ENCODE data around the gene VWA1.
"Not testable (repeated sequence)": the region's sequence is repeated elsewhere in the genome, so short reads cannot be mapped to it uniquely, and the experiment has no call there.

The VWA1 gene

GRCh38 chr1:1399872-1400575 lies 35.5 kb upstream of the VWA1 start:
- Mint-ChIP-seq H3K27ac (peak overlapping the region; percentile 90), H3K27me3 (no peaks in the 10 kb centered on the region), H3K4me3 (peak overlapping the region; percentile 92), H3K36me3 (peaks cover 18% of the 10 kb centered on the region), H3K4me1 (peaks cover 42% of the 10 kb centered on the region), H3K9me3 (no peaks in the 10 kb centered on the region)

GRCh38 chr1:1400576-1401456 lies 34.7 kb upstream of the VWA1 start:
- H3K27ac Mint-ChIP-seq: peak overlapping the region; percentile 90
- H3K36me3 Mint-ChIP-seq: peaks cover 16% of the 10 kb centered on the region
- H3K27me3 Mint-ChIP-seq: no peaks in the 10 kb centered on the region
- no peaks in the 10 kb centered on the region for H3K9me3 Mint-ChIP-seq
- H3K4me1 Mint-ChIP-seq: peaks cover 40% of the 10 kb centered on the region
- peak overlapping the region; percentile 92 for H3K4me3 Mint-ChIP-seq

GRCh38 chr1:1401457-1402010 lies 34.0 kb upstream of the VWA1 start:
- H3K4me3 Mint-ChIP-seq: peak overlapping the region; percentile 57
- H3K4me1 Mint-ChIP-seq: peaks cover 41% of the 10 kb centered on the region
- peaks cover 16% of the 10 kb centered on the region for H3K36me3 Mint-ChIP-seq
- peak overlapping the region; percentile 74 for H3K27ac Mint-ChIP-seq
- H3K27me3 Mint-ChIP-seq: no peaks in the 10 kb centered on the region
- H3K9me3 Mint-ChIP-seq: no peaks in the 10 kb centered on the region

GRCh38 chr1:1402072-1402900 lies 33.2 kb upstream of the VWA1 start:
- Mint-ChIP-seq H3K27me3 (no peaks in the 10 kb centered on the region), H3K4me1 (peaks cover 41% of the 10 kb centered on the region), H3K27ac (peak overlapping the region; percentile 74), H3K4me3 (peak overlapping the region; percentile 55), H3K36me3 (peaks cover 16% of the 10 kb centered on the region), H3K9me3 (no peaks in the 10 kb centered on the region)

- Mint-ChIP-seq H3K4me3 (peak overlapping the region; percentile 39), H3K36me3 (peaks cover 16% of the 10 kb centered on the region), H3K4me1 (peaks cover 38% of the 10 kb centered on the region), H3K27ac (peak overlapping the region; percentile 87)
- not testable (repeated sequence) for H3K9me3 Mint-ChIP-seq, H3K27me3 Mint-ChIP-seq
These were observed 32.5 kb upstream of the VWA1 start for GRCh38 chr1:1402901-1403392.

- peak overlapping the region; percentile 39 for H3K4me3 Mint-ChIP-seq
- H3K36me3 Mint-ChIP-seq: peaks cover 17% of the 10 kb centered on the region
These were observed 31.8 kb upstream of the VWA1 start for GRCh38 chr1:1403653-1404052.

GRCh38 chr1:1406101-1406820 lies 29.2 kb upstream of the VWA1 start:
- H3K27ac Mint-ChIP-seq: peak overlapping the region; percentile 92
- H3K9me3 Mint-ChIP-seq: no peaks in the 10 kb centered on the region
- no peaks in the 10 kb centered on the region for H3K27me3 Mint-ChIP-seq
- H3K4me1 Mint-ChIP-seq: peaks cover 44% of the 10 kb centered on the region
- H3K4me3 Mint-ChIP-seq: peak overlapping the region; percentile 89
- H3K36me3 Mint-ChIP-seq: peaks cover 14% of the 10 kb centered on the region

More at GRCh38 chr1:1403653-1404052, 31.8 kb upstream of the VWA1 start:
- peaks cover 40% of the 10 kb centered on the region for H3K4me1 Mint-ChIP-seq
- no peaks in the 10 kb centered on the region for H3K27me3 Mint-ChIP-seq
- H3K9me3 Mint-ChIP-seq: no peaks in the 10 kb centered on the region
- peak overlapping the region; percentile 87 for H3K27ac Mint-ChIP-seq

- Mint-ChIP-seq H3K4me3 (peak within 1 kb of the TSS; percentile 89), H3K9me3 (no peaks in the 10 kb centered on the region), H3K36me3 (peaks cover 12% of the 10 kb centered on the region), H3K4me1 (peaks cover 41% of the 10 kb centered on the region), H3K27ac (peak within 1 kb of the TSS; percentile 94), H3K27me3 (no peaks in the 10 kb centered on the region)
These were observed 28.5 kb upstream of the VWA1 start, which contains the start of gene MRPL20 for GRCh38 chr1:1406821-1407635. MRPL20 (minus strand) TSS chr1:1407293; CDS start chr1:1407217, 76 bp downstream.

- no peaks in the 10 kb centered on the region for H3K27me3 Mint-ChIP-seq
- peak overlapping the region; percentile 77 for H3K27ac Mint-ChIP-seq
- H3K4me1 Mint-ChIP-seq: peaks cover 40% of the 10 kb centered on the region
- H3K4me3 Mint-ChIP-seq: peak overlapping the region; percentile 89
- no peaks in the 10 kb centered on the region for H3K9me3 Mint-ChIP-seq
- H3K36me3 Mint-ChIP-seq: peaks cover 9% of the 10 kb centered on the region
These were observed 27.7 kb upstream of the VWA1 start for GRCh38 chr1:1407636-1408318.

GRCh38 chr1:1410238-1410637 lies 25.3 kb upstream of the VWA1 start:
- H3K9me3 Mint-ChIP-seq, H3K36me3 Mint-ChIP-seq, H3K27me3 Mint-ChIP-seq, H3K4me3 Mint-ChIP-seq: not testable (repeated sequence)
- Mint-ChIP-seq H3K27ac (peak overlapping the region; percentile 19), H3K4me1 (peaks cover 32% of the 10 kb centered on the region)

GRCh38 chr1:1411626-1412025 lies 23.9 kb upstream of the VWA1 start:
- Mint-ChIP-seq H3K4me3 (no peak overlapping the region), H3K4me1 (peaks cover 26% of the 10 kb centered on the region), H3K36me3 (peaks cover 4% of the 10 kb centered on the region), H3K27ac (no peak overlapping the region), H3K9me3 (no peaks in the 10 kb centered on the region), H3K27me3 (no peaks in the 10 kb centered on the region)

GRCh38 chr1:1412311-1412902 lies 23.1 kb upstream of the VWA1 start:
- not testable (repeated sequence) for H3K9me3 Mint-ChIP-seq, H3K27ac Mint-ChIP-seq, H3K36me3 Mint-ChIP-seq, H3K4me3 Mint-ChIP-seq, H3K27me3 Mint-ChIP-seq
- H3K4me1 Mint-ChIP-seq: peaks cover 26% of the 10 kb centered on the region

GRCh38 chr1:1415751-1416150 lies 19.7 kb upstream of the VWA1 start:
- Mint-ChIP-seq H3K27ac (no peak overlapping the region), H3K4me3 (no peak overlapping the region), H3K9me3 (no peaks in the 10 kb centered on the region), H3K36me3 (no peaks in the 10 kb centered on the region), H3K4me1 (peaks cover 7% of the 10 kb centered on the region), H3K27me3 (no peaks in the 10 kb centered on the region)

Data from activated naive CD4-positive, alpha-beta T cell treated with anti-CD3 and anti-CD28 coated beads, Interleukin-2, amount 50 U/mL, for 24 hours (primary cell).